ENCODE measurements around the gene HOXB7.

DNA sequence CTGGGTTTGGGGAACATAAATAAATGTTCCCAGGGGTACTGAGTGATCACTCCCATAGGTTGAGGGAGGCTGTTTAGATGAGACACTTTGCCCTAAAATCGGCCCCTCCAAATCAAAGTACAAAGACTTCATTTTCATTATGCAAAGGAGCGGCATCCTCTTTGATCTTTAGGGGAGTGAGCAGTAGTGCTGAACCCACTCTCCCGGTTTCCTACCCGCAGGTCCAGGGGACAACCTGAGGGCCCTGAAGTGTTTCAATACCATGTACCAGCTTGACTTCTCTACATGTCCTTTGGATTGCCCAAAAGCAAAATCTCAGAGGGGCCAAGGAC, 9.6 kb downstream of the HOXB7 start:
- TF ChIP-seq, protein P1, sequence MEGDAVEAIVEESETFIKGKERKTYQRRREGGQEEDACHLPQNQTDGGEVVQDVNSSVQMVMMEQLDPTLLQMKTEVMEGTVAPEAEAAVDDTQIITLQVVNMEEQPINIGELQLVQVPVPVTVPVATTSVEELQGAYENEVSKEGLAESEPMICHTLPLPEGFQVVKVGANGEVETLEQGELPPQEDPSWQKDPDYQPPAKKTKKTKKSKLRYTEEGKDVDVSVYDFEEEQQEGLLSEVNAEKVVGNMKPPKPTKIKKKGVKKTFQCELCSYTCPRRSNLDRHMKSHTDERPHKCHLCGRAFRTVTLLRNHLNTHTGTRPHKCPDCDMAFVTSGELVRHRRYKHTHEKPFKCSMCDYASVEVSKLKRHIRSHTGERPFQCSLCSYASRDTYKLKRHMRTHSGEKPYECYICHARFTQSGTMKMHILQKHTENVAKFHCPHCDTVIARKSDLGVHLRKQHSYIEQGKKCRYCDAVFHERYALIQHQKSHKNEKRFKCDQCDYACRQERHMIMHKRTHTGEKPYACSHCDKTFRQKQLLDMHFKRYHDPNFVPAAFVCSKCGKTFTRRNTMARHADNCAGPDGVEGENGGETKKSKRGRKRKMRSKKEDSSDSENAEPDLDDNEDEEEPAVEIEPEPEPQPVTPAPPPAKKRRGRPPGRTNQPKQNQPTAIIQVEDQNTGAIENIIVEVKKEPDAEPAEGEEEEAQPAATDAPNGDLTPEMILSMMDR (conservative IDR thresholded peaks at IDR 0.05) = no peak
- no peak for TF ChIP-seq EZH2 (IDR thresholded peaks at IDR 0.05; ENCODE audit: low read depth)
